Fibroblast of lung (primary cell): ENCODE data around the gene PPIL3. TPM values are rescaled to one million over a fixed set of nuclear protein-coding genes. Genes with fewer than 3 reads are reported as not detected.

Experiments used
- DNase-seq, 2 donors: peaks; one replicate each; pipeline versions ENCODE4 v3.0.0 to v3.0.0-alpha.2; 2010; ENCODE audit warnings: low read depth in 2 of 2
- H2AFZ ChIP-seq: 2 replicates; pipeline ENCODE4 v1.5.1; 2012; ENCODE audit warnings: low read length, control low read depth, inconsistent platforms
- H3K27ac ChIP-seq: 2 replicates; pipeline ENCODE4 v1.5.1; 2011; ENCODE audit warnings: low read length, control low read depth; ENCODE audit not compliant: insufficient read depth
- H3K27me3 ChIP-seq: 2 replicates; pipeline ENCODE4 v1.5.1; 2011; ENCODE audit warnings: mild to moderate bottlenecking, low read length; ENCODE audit not compliant: control insufficient read depth, insufficient read depth
- H3K36me3 ChIP-seq: 2 replicates; pipeline ENCODE4 v1.5.1; 2011; ENCODE audit warnings: low read length; ENCODE audit not compliant: control insufficient read depth, insufficient read depth
- H3K4me1 ChIP-seq: 2 replicates; pipeline ENCODE4 v1.5.1; 2011; ENCODE audit warnings: low read length; ENCODE audit not compliant: control insufficient read depth, insufficient read depth; ENCODE audit errors: extremely low read depth
- H3K4me2 ChIP-seq: 2 replicates; pipeline ENCODE4 v1.5.1; 2011; ENCODE audit warnings: low read length, control low read depth; ENCODE audit not compliant: insufficient read depth; ENCODE audit errors: extremely low read depth
- H3K4me3 ChIP-seq, 4 experiments: fragments of 200-600 bp in 1 of 4; sonication (generic) in 1 of 4; replicated peaks in 1 of 4; 2 replicates each; pipeline ENCODE4 v1.5.1; 2011 to 2016; ENCODE audit warnings: low read length in 4 of 4, low read depth in 3 of 4, mild to moderate bottlenecking in 3 of 4, control low read depth in 2 of 4, inconsistent platforms in 1 of 4, mixed read lengths in 1 of 4; ENCODE audit not compliant: insufficient read depth in 1 of 4; ENCODE audit errors: control extremely low read depth in 1 of 4
- H3K79me2 ChIP-seq: 2 replicates; pipeline ENCODE4 v1.5.1; 2012; ENCODE audit warnings: mild to moderate bottlenecking, low read length, inconsistent platforms; ENCODE audit not compliant: control insufficient read depth, insufficient read depth
- H3K9ac ChIP-seq: 2 replicates; pipeline ENCODE4 v1.5.1; 2011; ENCODE audit warnings: mild to moderate bottlenecking, low read length, control low read depth; ENCODE audit not compliant: insufficient read depth
- H3K9me3 ChIP-seq: 2 replicates; pipeline ENCODE4 v1.5.1; 2012; ENCODE audit warnings: low read depth, low read length; ENCODE audit not compliant: control insufficient read depth, insufficient read depth
- H4K20me1 ChIP-seq: 2 replicates; pipeline ENCODE4 v1.5.1; 2011; ENCODE audit warnings: low read length; ENCODE audit not compliant: control insufficient read depth, insufficient read depth; ENCODE audit errors: extremely low read depth
- EZH2 ChIP-seq: IDR thresholded peaks from 2 replicates; pipeline ENCODE4 v1.5.1; 2012; ENCODE audit warnings: low read length, control low read depth, mild to moderate bottlenecking; ENCODE audit errors: missing control alignments
- polyA plus RNA-seq, 2 donors: library from polyadenylated mRNA; depleted of rRNA in 1 of 2; stranded (reverse) in 1 of 2; unstranded in 1 of 2; fragments of >200 nt; gene quantifications; 2 replicates each; pipeline ENCODE4 v1.2.1, GENCODE V29; 2011 to 2012; ENCODE audit warnings: missing spikeins in 1 of 2
- total RNA-seq: library from RNA; depleted of rRNA; stranded (reverse); fragments of >200 nt; gene quantifications from 2 replicates; pipeline ENCODE4 v1.2.1, GENCODE V29; 2014
- TF ChIP-seq, protein P1 (sequence below), 2 donors: IDR thresholded peaks in 1 of 2; conservative IDR thresholded peaks in 1 of 2; 1 replicate in 1 of 2; 2 replicates in 1 of 2; pipeline ENCODE4 v1.5.1; 2011 to 2012; ENCODE audit warnings: low read length in 2 of 2, control low read depth in 1 of 2, inconsistent platforms in 1 of 2, low read depth in 1 of 2, mild to moderate bottlenecking in 1 of 2

PPIL3 gene
- total and polyA plus RNA-seq, 2 donors (not counting 1 experiment from before 2014, with no cell fraction given) = 58.9 to 66.9 TPM

DNA sequence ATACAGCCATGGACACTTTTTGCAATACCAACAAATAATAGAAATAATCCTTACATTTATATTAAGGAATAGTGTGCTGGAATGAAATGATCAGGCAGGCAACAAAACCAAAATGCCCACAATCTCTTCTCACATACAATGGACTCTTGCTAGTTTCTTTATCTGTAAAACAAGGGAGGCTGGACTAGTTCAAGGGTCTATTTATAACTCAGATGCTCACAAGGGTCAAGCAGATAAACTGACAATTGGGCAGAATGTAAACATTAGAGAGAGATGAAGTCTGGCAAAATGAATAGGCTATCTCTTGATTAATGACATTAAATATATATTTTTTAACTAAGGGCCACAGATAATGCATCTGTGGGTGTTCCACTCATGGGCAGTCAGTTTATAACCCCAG lies 11.4 kb downstream of the PPIL3 start:
- no peak for DNase-seq
- peaks cover 3% of the 10 kb centered on the region for H3K36me3 ChIP-seq
- no peaks in the 10 kb centered on the region for H4K20me1 ChIP-seq
- H3K4me2 ChIP-seq = no peak overlapping the region
- H3K9me3 ChIP-seq = no peaks in the 10 kb centered on the region
- no peak overlapping the region for H3K4me3 ChIP-seq
- no peaks in the 10 kb centered on the region for H3K4me1 ChIP-seq
- H3K9ac ChIP-seq = no peak overlapping the region
- TF ChIP-seq, protein P1, sequence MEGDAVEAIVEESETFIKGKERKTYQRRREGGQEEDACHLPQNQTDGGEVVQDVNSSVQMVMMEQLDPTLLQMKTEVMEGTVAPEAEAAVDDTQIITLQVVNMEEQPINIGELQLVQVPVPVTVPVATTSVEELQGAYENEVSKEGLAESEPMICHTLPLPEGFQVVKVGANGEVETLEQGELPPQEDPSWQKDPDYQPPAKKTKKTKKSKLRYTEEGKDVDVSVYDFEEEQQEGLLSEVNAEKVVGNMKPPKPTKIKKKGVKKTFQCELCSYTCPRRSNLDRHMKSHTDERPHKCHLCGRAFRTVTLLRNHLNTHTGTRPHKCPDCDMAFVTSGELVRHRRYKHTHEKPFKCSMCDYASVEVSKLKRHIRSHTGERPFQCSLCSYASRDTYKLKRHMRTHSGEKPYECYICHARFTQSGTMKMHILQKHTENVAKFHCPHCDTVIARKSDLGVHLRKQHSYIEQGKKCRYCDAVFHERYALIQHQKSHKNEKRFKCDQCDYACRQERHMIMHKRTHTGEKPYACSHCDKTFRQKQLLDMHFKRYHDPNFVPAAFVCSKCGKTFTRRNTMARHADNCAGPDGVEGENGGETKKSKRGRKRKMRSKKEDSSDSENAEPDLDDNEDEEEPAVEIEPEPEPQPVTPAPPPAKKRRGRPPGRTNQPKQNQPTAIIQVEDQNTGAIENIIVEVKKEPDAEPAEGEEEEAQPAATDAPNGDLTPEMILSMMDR (conservative IDR thresholded peaks at IDR 0.05 in 1 of 2, IDR thresholded peaks at IDR 0.05 in 1 of 2; ENCODE audit: low read depth in 1 of 2, low read length in 2 of 2) = no peak
- no peak for TF ChIP-seq EZH2
- no peaks in the 10 kb centered on the region for H3K79me2 ChIP-seq
- no peaks in the 10 kb centered on the region for H3K27me3 ChIP-seq
- H2AFZ ChIP-seq = no peak overlapping the region
- H3K27ac ChIP-seq = no peak overlapping the region

DNA sequence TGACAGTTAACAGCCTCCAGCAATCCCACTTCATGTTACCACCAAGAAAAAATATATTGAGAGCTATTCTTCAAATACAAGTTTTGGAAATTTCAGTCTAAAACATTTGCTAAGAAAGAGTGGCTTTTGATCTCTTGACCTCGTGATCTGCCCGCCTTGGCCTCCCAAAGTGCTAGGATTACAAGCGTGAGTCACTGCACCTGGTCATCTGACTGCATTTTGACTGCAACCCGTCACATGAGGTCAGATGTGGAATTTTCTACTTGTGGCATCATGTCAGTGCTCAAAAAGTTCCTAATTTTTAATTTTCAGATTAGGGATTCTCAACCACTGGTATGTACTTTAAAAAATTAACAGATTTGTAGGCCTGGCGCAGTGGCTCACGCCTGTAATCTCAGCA lies 15.3 kb downstream of the PPIL3 start:
- H3K27ac ChIP-seq = no peak overlapping the region
- H2AFZ ChIP-seq = no peak overlapping the region
- no peaks in the 10 kb centered on the region for H3K36me3 ChIP-seq
- TF ChIP-seq, protein P1 (conservative IDR thresholded peaks at IDR 0.05 in 1 of 2, IDR thresholded peaks at IDR 0.05 in 1 of 2; ENCODE audit: low read depth in 1 of 2, low read length in 2 of 2) = no peak
- TF ChIP-seq EZH2 = no peak
- H3K9me3 ChIP-seq = no peaks in the 10 kb centered on the region
- no peaks in the 10 kb centered on the region for H3K79me2 ChIP-seq
- no peaks in the 10 kb centered on the region for H3K4me1 ChIP-seq
- no peak for DNase-seq
- no peak overlapping the region for H3K4me2 ChIP-seq
- H4K20me1 ChIP-seq = no peaks in the 10 kb centered on the region
- no peak overlapping the region for H3K4me3 ChIP-seq
- H3K9ac ChIP-seq = no peak overlapping the region
- H3K27me3 ChIP-seq = no peaks in the 10 kb centered on the region

DNA sequence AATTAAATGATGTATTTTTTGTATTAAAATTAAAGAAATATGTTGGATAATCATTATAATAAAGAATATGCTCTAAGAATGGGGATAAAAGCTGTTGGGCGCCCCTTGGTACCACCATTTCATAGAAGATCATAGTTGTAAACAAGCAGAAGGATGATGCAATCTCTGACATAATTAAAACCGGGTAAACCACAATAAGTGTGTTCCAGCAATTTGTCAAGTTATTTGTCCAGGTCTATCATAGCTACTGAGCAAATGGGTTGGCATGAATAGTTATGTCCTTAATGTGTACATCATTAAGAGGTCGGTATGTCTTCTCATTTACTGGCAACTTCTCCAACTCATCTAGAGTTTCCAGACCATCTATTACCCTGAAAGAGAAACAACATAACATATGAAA lies 17.7 kb downstream of the PPIL3 start:
- Histone ChIP-seq H4K20me1 (no peaks in the 10 kb centered on the region), H3K27me3 (no peaks in the 10 kb centered on the region), H2AFZ (no peak overlapping the region), H3K79me2 (no peaks in the 10 kb centered on the region), H3K4me1 (peaks cover 2% of the 10 kb centered on the region), H3K27ac (no peak overlapping the region), H3K9ac (no peak overlapping the region), H3K9me3 (no peaks in the 10 kb centered on the region), H3K4me3 (no peak overlapping the region), H3K36me3 (no peaks in the 10 kb centered on the region), H3K4me2 (no peak overlapping the region)
- TF ChIP-seq EZH2 = no peak
- TF ChIP-seq, protein P1 (conservative IDR thresholded peaks at IDR 0.05 in 1 of 2, IDR thresholded peaks at IDR 0.05 in 1 of 2; ENCODE audit: low read depth in 1 of 2, low read length in 2 of 2) = no peak
- DNase-seq = no peak
